GM18907 (cell line): ENCODE results near the gene TRIM71.
"Not testable (repeated sequence)": the region's sequence is repeated elsewhere in the genome, so short reads cannot be mapped to it uniquely, and the experiment has no call there.

Experiments
- ATAC-seq: cut with Tn5 transposase; IDR thresholded peaks from one replicate; pipeline ENCODE4 v1.9.1; 2021; ENCODE audit warnings: mild to moderate bottlenecking, moderate library complexity; ENCODE audit not compliant: unreplicated experiment

The TRIM71 gene

DNA sequence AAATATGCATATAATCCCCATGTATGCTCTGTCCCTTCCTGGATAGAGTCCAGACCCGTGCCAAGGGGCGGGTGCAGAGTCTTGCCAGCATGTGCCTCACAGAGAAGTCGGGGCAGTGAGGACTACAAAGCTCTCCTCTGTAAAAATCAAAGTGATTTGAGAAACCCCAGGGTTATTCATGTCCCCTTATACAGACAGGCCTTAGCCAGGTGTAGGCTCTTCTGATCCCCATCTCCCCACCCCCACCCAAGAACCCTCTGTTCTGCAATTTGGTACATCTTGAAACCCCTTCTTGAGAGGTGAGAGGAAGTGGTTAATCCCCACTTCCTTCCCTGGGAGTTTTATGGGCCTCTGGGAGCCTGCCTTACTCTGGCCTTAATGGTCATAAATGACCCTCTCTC, 24.7 kb downstream of the TRIM71 start:
- ATAC-seq = no peak

DNA sequence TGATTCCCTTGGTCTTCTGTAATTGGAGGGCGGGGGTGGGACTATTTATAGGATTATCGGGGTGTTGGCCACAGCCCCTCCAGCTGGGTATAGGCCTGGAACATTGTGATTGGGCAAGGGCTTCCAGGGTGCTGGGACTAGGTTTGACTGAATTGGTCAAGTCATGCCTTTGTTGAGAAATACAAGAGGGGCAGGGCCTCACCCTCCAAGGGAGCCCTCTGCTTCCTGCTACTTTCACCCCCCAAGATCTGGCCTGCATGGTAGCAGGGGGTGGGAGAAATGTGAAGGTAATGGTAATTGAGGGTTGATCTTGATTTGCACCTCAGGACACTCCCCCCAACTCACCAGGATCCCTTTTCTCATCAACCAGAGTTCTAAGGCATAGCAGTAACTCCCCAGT, 25.2 kb downstream of the TRIM71 start:
- no peak for ATAC-seq

DNA sequence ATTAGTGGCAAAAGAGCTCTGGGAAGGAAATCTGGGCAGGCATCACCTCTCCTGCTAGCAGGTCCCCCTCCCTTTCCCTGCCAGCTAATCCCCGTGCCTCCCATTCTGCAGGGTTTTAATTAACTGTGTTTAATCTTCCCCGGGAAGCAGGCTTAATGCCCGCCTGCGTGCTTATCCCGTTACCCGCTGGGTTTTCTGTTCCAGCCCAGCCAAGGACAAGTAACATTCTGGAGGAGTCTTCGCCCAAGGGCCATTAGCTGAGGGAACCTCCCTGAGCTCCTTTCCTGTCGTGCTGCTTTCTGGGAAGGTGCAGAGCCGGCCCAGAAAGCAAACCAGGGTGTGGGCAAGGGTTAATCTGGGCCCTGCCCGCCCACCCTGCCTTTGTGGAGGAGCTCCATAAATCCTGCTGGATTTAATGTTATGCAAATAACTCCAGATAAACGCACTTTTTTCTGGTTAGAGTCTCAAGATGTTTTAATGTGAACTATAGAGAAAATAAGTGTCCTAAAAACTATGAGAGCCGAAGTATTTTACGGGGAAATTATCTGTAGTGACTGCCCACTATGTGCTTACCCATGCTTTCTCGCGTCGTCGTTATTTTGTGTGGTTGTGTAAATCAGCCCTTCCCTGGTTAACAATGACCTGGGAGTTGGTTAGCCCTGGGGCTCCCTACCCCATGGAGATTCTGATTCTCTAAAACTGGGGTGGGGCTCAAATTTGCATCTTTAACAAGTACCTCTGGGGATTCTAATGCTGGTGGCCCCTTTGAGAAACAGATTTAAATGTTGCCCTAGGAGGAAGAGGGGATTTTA, 25.9 kb downstream of the TRIM71 start:
- no peak for ATAC-seq

DNA sequence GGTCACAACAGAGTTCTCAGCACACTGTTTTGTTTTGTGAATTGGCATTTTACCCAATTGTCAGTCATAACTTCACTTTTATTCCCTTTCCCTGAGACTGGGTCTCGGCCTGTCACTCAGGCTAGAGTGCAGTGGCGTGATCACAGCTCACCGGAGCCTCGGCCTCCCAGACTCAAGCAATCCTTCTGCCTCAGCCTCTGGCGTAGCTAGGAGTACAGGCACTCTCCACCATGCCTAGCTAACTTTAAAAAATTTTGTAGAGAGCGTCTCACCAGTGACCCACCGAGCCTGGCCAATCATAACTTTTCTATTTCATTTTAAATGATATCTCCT, 26.5 kb downstream of the TRIM71 start:
- no peak for ATAC-seq

DNA sequence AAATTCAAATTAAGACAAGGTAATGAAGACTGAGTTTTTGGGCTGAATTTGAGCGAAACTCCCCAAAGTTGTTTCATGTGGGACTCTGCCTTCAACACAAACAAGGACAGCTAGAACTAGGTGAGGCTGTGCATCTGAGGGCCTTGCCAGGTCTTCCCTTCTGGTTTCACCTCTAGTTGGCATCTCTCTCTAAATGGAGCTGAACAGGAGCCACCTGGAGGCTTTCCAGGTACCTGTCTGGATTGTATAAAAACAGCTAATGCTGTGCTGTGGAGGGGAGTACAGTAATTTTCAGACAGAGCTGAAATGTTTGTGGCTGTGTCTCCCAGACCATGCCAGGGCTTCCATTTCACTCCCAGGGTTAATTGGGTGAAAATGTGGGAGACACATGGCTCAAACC, 27.1 kb downstream of the TRIM71 start:
- ATAC-seq = no peak

DNA sequence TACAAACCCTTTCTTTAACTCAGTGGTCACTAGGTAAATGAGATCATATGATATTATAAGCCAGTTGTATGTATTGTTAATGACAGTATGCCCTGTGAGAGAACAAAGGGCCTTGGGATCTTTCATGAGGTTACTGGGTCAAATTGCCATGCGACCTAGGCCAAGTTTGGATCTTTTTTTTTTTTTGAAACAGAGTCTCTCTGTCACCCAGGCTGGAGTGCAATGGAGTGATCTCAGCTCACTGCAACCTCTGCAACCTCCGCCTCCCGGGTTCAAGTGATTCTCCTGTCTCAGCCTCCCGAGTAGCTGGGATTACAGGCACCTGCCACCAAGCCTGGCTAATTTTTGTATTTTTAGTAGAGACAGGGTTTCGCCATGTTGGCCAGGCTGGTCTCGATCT, 27.7 kb downstream of the TRIM71 start:
- ATAC-seq = not testable (repeated sequence)

DNA sequence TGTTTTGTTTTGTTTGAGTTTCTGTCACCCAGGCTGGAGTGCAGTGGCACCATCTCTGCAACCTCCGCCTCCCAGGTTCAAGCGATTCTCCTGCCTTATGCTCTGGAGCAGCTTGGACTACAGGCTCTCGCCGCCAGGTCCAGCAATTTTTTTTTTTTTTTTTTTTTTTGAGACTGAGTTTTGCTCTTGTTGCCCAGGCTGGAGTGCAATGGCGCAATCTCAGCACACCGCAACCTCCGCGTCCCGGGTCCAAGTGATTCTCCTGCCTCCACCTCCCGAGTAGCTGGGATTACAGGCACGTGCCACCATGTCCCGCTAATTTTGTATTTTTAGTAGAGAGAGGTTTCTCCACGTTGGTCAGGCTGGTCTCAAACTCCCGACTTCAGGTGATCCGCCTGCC, 29.2 kb downstream of the TRIM71 start:
- not testable (repeated sequence) for ATAC-seq

DNA sequence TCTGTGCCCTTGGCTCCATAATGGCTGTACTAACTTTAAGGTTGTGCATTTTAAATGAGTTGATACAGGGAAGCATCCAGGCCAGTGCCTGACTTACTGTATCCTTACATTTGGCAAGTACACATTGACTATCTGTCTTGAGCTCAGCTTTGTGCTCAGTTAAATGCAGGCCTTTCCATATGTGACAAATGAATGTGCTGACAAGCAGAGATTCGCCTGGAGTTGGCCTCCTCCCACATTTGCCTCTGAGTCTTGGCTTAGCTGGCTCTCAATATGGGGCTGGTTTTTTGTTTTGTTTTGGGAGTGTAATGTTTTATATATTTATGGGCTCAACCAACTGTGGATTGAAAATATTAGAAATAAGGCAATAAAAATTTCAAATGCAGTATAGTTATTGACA, 29.7 kb downstream of the TRIM71 start:
- ATAC-seq = no peak

DNA sequence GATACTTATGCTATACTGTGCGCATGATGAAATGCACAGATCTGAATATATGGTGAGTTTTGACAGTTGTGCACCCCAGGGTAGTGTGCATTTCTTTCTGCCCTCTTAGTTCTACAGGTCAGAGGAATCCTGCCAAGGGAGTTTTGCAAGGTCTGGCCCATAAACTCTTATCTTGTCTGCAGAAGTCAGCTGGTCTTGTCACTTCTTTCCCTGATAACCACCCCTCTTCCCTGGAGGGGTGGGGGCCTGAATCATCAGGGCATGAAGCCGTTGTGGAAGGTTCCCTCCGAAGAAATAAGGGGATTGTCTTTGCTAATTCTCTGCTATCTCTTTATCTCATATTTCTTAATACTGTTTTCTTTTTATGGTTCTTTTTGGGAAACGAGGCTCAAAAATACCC, 30.4 kb downstream of the TRIM71 start:
- ATAC-seq = no peak

DNA sequence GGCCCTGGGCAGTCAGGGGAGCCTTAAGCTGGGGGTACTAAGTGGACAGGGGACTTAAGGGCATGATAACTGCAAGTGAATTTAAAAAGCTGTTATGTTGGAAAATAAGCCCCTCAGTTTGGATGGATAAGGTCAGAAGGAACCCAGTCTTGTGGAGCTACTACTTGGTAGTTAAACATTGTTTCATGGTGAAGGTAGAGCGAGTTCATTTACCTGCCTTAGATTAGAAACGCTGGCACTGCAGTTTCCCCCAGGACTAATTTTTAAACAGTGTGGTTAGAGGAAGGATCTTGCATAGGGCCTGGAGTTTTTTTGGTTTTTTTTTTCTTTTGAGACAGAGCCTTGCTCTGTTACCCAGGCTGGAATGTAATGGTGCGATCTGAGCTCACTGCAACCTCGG, 31.2 kb downstream of the TRIM71 start:
- no peak for ATAC-seq

DNA sequence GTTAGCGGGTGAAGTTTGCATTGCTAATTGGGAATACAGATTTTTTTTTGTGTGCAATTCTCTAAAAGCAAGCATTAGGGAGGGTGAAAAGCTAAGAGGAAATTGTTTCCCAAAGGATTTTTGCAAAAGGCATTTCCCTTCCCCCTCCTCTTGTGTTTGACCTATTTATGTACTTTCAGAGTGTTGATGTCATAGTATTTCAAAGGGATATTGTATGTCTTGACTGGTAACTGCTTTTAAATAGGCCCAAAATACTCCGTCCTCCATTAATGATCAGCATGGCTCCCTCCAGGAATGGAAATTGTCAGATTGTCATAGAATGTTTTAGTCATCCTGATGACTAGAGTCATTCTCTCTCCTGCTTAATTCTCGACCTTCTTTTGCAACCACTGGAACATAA, 32.4 kb downstream of the TRIM71 start:
- no peak for ATAC-seq

DNA sequence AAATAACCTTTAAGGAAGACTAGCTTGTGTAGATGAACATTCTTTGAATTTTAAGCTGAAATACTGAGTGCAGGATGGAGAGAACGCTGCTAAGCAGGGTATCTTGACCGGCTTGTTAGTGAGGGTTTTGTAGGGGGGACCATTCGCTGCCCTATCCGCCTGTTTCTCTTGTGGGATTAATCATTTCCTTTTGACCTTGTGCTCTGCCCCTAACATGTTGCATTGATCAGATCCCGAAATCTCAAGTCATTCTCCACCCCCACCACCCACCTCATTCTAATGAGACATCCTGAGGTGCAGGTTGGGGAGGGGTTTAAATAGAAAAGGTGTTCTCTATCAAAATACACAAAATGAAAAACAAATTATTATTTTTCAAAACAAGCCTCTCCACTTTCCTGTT, 32.8 kb downstream of the TRIM71 start:
- no peak for ATAC-seq

DNA sequence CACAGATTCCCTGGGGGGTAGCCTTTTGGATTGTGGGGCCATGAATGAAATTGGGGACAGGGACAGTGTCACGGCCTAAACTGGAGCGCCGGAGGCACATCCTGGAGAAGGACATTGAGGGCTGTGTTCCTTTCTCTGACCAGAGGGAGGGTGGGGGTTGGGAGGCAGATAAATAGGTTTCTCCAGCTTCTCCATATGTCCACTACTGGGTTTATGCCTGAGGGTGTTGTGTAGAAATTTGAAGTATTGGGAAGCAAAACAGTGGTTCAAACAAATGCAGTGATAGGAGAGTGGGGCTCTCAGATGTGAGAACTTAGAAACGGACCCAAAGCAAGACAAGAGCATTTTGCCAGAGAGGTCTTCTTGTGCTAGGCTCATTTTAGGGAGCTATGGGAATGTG, 34.3 kb downstream of the TRIM71 start:
- no peak for ATAC-seq

DNA sequence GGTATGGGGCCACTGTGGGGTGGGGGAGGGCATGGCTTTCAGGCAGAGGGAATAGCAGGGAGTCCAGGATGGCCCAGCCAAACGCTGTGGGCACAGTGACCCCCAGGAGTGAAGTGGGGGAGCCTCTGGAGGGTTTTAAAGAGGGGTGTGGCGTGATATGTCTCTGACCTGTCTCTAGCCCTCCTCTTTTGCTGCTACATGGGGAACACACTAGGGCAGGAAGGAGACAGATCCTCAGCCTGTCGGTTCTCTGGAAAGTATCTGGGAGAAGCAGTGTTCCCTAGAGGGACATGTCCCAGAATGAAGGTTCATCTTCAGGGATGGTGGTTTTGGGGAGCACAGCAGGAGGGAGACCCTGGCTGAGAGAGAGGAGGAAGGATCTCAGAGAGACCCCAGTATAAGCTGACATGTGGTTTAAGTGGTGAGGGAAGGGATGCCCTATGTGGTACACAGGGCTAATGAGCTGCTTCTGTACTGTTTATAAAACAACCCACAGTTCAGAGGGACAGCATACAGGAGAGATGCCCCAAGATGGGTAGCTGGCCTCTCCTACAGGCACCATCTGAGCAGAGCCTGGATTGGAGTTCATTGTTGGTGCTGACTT, 37.7 kb downstream of the TRIM71 start:
- ATAC-seq = no peak

DNA sequence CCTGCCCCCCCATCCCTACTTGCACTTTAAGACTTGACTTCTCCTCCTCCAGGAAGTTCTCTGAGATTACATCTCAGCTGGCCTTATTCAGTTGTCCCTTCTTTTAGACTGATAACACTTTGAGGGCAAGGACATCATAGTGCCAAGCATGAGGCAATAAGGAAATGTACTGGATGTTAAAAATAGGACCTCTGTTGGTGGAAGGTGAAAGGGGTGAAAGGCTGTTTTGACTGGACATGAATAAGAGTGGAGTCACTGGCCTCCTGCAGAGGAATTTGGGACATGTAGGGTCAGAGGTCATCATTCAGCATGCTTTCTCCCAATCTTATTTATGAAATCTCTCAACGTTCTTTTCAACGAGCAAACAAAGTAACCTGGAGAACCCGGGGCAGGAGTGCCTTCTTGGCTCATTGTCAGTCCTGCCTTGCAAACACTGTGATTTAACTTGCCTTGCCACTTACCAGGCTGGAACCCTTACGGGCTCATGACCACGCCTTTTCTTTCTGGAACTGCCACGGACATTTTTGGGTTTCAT, 38.6 kb downstream of the TRIM71 start:
- ATAC-seq = no peak

DNA sequence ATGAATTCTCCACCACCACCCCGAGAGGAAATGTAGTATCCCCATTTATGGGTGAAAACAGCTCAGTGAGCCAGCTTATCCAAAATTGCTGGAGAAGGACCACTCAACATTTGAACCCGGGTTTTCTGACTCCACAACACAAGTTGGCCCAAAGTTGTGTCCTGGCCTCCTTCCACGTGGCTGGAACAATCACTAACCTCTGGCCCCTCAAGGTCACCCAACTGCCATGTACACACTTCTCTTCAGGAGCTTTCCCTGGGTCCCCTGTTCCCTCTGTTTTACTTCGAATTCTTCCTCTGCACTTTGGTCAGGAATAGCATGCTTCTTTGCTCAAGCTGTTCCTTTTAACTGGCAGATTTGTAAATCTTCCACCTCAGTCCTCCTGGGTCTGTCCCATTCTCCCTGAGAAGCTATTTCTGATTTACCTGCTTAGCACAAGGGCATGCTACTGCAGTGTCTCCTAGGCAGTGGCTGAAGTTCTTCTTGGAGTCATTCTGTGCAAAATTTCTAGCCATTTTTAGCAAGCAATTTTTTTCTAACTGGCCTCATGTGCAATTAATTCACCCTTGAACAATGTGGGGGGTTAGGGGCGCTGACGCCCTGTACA, 39.2 kb downstream of the TRIM71 start:
- no peak for ATAC-seq

DNA sequence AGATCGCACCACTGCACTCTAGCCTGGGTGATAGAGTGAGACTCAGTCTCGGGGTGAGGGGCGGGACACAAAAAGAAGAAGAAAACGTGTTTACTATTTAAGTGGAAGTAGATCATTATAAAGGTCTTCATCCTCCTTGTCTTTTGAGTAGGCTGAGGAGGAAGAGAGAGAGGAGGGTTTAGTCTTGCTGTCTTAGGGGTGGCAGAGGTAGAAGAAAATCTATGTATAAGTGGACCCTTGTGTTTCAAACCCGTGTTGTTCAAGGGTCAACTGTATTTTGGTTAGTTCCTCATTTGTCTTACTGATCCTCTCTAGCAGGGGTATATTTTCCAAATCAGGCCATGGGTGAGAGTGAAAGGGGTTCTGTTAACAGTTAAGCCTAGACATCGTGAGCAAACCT, 40.1 kb downstream of the TRIM71 start:
- no peak for ATAC-seq

DNA sequence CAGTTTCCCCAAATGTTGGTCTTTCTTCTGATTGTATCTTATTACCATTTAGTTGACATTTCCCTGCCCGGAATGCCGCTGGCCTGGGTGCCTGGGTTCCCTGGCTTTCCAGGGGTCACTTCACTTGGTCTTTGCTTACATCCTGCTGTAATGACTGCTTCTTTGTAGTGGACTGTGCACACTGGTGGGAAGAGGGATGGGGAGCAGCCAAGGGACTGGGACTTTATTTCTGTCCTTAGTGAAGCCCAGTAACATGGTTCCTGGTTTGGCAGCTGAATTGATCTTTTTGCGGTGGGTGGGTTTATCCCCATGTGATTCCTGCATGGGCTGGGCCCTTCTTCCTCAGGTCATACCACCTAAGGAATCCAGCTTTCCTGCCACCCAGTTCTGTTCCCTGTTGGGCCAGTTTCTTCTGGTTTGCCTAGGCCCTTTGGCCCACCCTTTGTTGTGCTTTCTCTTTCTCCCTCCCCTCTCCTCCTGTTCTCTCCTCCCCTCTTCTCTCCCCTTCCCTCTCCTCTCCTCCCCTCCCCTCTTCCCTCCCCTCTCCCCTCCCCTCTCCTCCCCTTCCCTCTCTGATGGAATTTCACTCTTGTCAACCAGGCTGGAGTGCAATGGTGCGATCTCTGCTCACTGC, 41.9 kb downstream of the TRIM71 start:
- no peak for ATAC-seq

DNA sequence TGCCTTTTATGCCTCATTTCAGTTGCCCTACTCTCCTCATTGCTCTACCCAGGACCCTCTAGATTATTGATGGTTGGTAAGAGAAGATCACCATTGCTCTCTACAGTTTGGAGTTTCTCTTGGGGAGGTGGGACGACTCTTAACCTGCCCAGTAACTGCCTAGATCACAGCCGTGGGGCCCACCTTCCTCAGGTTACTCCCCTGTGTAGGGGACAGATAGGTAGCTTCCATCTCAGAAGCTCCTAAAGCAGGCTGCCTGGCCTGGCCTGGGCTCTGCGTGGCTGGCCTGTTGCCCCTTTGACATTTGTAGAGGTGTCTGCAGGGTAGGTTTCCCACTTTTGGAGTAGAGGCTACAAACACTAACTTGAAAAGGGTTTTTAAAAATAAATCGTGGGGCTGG, 42.7 kb downstream of the TRIM71 start:
- no peak for ATAC-seq

DNA sequence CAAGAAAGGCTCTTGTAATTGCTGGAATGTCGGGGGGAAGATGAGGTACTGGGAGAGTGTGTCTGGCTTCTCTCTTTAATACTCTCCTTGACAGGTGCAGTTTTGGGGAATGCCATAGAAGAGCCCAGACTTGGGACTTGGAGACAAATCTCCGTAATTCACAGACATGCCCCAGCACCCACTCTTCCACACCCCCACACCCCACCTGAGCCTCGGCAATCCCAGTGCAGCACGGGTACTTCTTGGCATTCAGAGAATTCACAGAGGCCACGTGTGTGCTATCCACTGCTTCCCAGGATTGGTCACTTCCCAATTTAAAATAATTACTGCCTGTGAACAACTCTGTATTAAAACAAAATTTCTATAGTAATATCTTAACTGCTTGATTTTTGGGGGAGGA, 43.9 kb downstream of the TRIM71 start:
- ATAC-seq = no peak

DNA sequence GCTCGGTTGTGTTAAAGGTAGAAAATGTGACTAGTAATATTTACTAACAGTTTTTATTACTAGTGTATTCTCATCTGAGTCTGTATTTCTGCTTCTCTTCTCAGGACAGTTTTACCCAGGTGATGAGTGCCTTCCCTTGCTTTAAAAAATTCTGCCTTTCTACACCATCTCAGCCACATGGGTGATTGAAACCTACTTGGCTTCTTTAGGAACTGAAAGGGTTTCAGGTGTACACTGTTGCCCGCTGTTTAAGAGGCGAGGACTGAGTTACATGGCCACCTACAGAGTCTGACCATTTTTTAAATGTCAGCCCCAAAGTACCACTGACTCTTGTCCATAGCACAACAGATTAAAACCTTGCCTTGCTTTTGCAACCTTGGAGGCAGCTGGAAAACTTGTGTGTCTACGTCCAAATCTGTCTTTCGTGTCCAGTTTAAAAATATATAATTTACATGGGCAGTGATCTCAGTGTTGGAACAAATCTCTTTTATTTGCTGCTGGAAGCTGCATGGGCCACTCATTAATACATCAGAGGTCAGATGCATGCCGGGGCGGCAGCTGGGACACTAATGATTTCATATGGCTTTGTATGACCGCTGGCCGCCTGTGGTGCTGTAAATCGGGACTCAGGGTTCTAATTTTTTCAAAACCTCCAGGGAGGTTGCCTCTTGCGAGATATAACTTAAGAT, 44.6 kb downstream of the TRIM71 start:
- ATAC-seq = no peak
